ENCODE data around the gene C10orf71.

Gene C10orf71

GRCh38 chr10:49320191-49320590 lies 21.2 kb downstream of the C10orf71 start:
- Histone ChIP-seq H3K36me3 (ENCODE audit: control insufficient read depth, insufficient read depth, low read length) (no peaks in the 10 kb centered on the region), H3K4me3 (replicated peaks; ENCODE audit: low read depth, low read length) (no peak overlapping the region), H3K27me3 (replicated peaks; ENCODE audit: control insufficient read depth, insufficient read depth, low read length) (no peaks in the 10 kb centered on the region; the same call in 1 of the 2 replicates)
- no peak for DNase-seq (ENCODE audit: extremely low read depth, insufficient read length)
- TF ChIP-seq CTCF (IDR thresholded peaks at IDR 0.05; ENCODE audit: insufficient read depth, low read length, poor library complexity, severe bottlenecking), result no peak

GRCh38 chr10:49321021-49321420 lies 22.1 kb downstream of the C10orf71 start:
- TF ChIP-seq CTCF (IDR thresholded peaks at IDR 0.05; ENCODE audit: insufficient read depth, low read length, poor library complexity, severe bottlenecking), result no peak
- no peaks in the 10 kb centered on the region; the same call in none of the 2 replicates for H3K27me3 ChIP-seq (replicated peaks; ENCODE audit: control insufficient read depth, insufficient read depth, low read length)
- H3K36me3 ChIP-seq (ENCODE audit: control insufficient read depth, insufficient read depth, low read length), result no peaks in the 10 kb centered on the region
- DNase-seq (ENCODE audit: extremely low read depth, insufficient read length), result no peak
- no peak overlapping the region for H3K4me3 ChIP-seq (replicated peaks; ENCODE audit: low read depth, low read length)

GRCh38 chr10:49322371-49323170 lies 23.6 kb downstream of the C10orf71 start:
- Histone ChIP-seq H3K4me3 (replicated peaks; ENCODE audit: low read depth, low read length) (no peak overlapping the region), H3K36me3 (ENCODE audit: control insufficient read depth, insufficient read depth, low read length) (no peaks in the 10 kb centered on the region), H3K27me3 (replicated peaks; ENCODE audit: control insufficient read depth, insufficient read depth, low read length) (no peaks in the 10 kb centered on the region; the same call in none of the 2 replicates)
- DNase-seq (ENCODE audit: extremely low read depth, insufficient read length), result no peak
- no peak for TF ChIP-seq CTCF (IDR thresholded peaks at IDR 0.05; ENCODE audit: insufficient read depth, low read length, poor library complexity, severe bottlenecking)

- Histone ChIP-seq H3K36me3 (ENCODE audit: control insufficient read depth, insufficient read depth, low read length) (no peaks in the 10 kb centered on the region), H3K4me3 (replicated peaks; ENCODE audit: low read depth, low read length) (no peak overlapping the region)
Observed at GRCh38 chr10:49323171-49323895, 24.4 kb downstream of the C10orf71 start.

GRCh38 chr10:49323896-49324270 lies 24.9 kb downstream of the C10orf71 start:
- DNase-seq (ENCODE audit: extremely low read depth, insufficient read length), result no peak
- no peak for TF ChIP-seq CTCF (IDR thresholded peaks at IDR 0.05; ENCODE audit: insufficient read depth, low read length, poor library complexity, severe bottlenecking)
- Histone ChIP-seq H3K27me3 (replicated peaks; ENCODE audit: control insufficient read depth, insufficient read depth, low read length) (no peaks in the 10 kb centered on the region; the same call in none of the 2 replicates), H3K4me3 (replicated peaks; ENCODE audit: low read depth, low read length) (no peak overlapping the region), H3K36me3 (ENCODE audit: control insufficient read depth, insufficient read depth, low read length) (no peaks in the 10 kb centered on the region)

More at GRCh38 chr10:49323171-49323895, 24.4 kb downstream of the C10orf71 start:
- no peaks in the 10 kb centered on the region; the same call in none of the 2 replicates for H3K27me3 ChIP-seq (replicated peaks; ENCODE audit: control insufficient read depth, insufficient read depth, low read length)
- no peak for TF ChIP-seq CTCF (IDR thresholded peaks at IDR 0.05; ENCODE audit: insufficient read depth, low read length, poor library complexity, severe bottlenecking)
- DNase-seq (ENCODE audit: extremely low read depth, insufficient read length), result no peak

All from GM06990 (cell line).